HepG2 (cell line): ENCODE data around the gene HS3ST3A1. TPM values are rescaled to one million over a fixed set of nuclear protein-coding genes. Genes with fewer than 3 reads are reported as not detected.

Experiments
- ATAC-seq: fragments of 200-7000 bp; cut with Tn5 transposase; 3 replicates; pipeline ENCODE4 v1.9.1; 2020; ENCODE audit warnings: mild to moderate bottlenecking, moderate library complexity
- BruUV-seq: library from RNA; stranded (reverse); fragments of 400-500 nt; replicated peaks from 2 replicates; lab custom pipeline; 2021; lab: Mats Ljungman, UMichigan
- CTCF ChIA-PET: fragments of 300-600 bp; formaldehyde crosslinking; extraction: SDS; loops from one replicate; lab custom pipeline; 2021; ENCODE audit warnings: low total read pairs, inconsistent platforms, low intra/inter-chr PET ratio; lab: Yijun Ruan, JAX
- POLR2A ChIA-PET: fragments of 350-600 bp; sonication (Branson Sonifier 250); formaldehyde crosslinking; loops from one replicate; lab custom pipeline; 2020; ENCODE audit warnings: antibody characterized with exemption, inconsistent platforms; lab: Yijun Ruan, JAX
- DNase-seq: peaks from one replicate; pipeline ENCODE4 v3.0.0-alpha.2; 2015; ENCODE audit warnings: low spot score
- FAIRE-seq: peaks from 3 replicates; lab custom pipeline; 2011; peaks lifted over from hg19 to GRCh38; lab: Jason Lieb, UNC
- H2AFZ ChIP-seq: one replicate; pipeline ENCODE4 v1.6.1; 2011; ENCODE audit warnings: low read length, inconsistent platforms
- H3K27ac ChIP-seq: fragments of 300-600 bp; 3 replicates; pipeline ENCODE4 v1.8.0; 2011; ENCODE audit warnings: mixed run types, mild to moderate bottlenecking, mixed read lengths, low read length, inconsistent platforms; ENCODE audit not compliant: insufficient read depth; ENCODE audit errors: extremely low read length
- H3K27me3 ChIP-seq, 2 experiments: fragments of 200-600 bp in 1 of 2; 2 replicates in 1 of 2; 3 replicates in 1 of 2; pipeline versions ENCODE4 v1.6.0 to v1.8.0; 2011; ENCODE audit warnings: low read length in 2 of 2, mild to moderate bottlenecking in 2 of 2, moderate library complexity in 2 of 2, inconsistent platforms in 1 of 2; ENCODE audit not compliant: insufficient read depth in 2 of 2, control insufficient read depth in 1 of 2
- H3K36me3 ChIP-seq, 2 experiments: fragments of 200-600 bp in 1 of 2; replicated peaks in 1 of 2; 2 replicates in 1 of 2; 3 replicates in 1 of 2; pipeline versions ENCODE4 v1.5.1 to v1.8.0; 2011; ENCODE audit warnings: low read length in 2 of 2, inconsistent platforms in 1 of 2; ENCODE audit not compliant: insufficient read depth in 2 of 2, control insufficient read depth in 1 of 2
- H3K4me1 ChIP-seq: 2 replicates; pipeline ENCODE4 v1.5.1; 2012; ENCODE audit warnings: low read length, inconsistent platforms; ENCODE audit not compliant: insufficient read depth
- H3K4me2 ChIP-seq: 2 replicates; pipeline ENCODE4 v1.6.0; 2011; ENCODE audit warnings: low read depth, low read length, inconsistent platforms
- H3K4me3 ChIP-seq, 3 experiments: fragments of 200-600 bp in 1 of 3; sonication (generic), shearing (Covaris generic) in 1 of 3; replicated peaks in 1 of 3; 2 replicates each; pipeline ENCODE4 v1.5.1; 2011 to 2016; ENCODE audit warnings: low read length in 3 of 3, inconsistent platforms in 2 of 3, low read depth in 2 of 3, mild to moderate bottlenecking in 2 of 3, control low read depth in 1 of 3, mixed read lengths in 1 of 3; ENCODE audit not compliant: insufficient read depth in 1 of 3
- H3K79me2 ChIP-seq: one replicate; pipeline ENCODE4 v1.6.1; 2011; ENCODE audit warnings: low read length, inconsistent platforms; ENCODE audit not compliant: insufficient read depth
- H3K9ac ChIP-seq: 2 replicates; pipeline ENCODE4 v1.6.0; 2011; ENCODE audit warnings: mild to moderate bottlenecking, low read depth, low read length, inconsistent platforms; ENCODE audit not compliant: insufficient read depth
- H3K9me3 ChIP-seq: 2 replicates; pipeline ENCODE4 v1.5.1; 2012; ENCODE audit warnings: mild to moderate bottlenecking, low read length
- H4K20me1 ChIP-seq: 2 replicates; pipeline ENCODE4 v1.6.0; 2011; ENCODE audit warnings: inconsistent platforms, mild to moderate bottlenecking, low read length, moderate library complexity; ENCODE audit not compliant: insufficient read depth
- BHLHE40 ChIP-seq: IDR thresholded peaks from 2 replicates; pipeline ENCODE4 v1.6.1; 2011; ENCODE audit warnings: low read length, improper control_type of control experiment
- HMG20A ChIP-seq: IDR thresholded peaks from 2 replicates; pipeline ENCODE4 v1.6.1; 2016; ENCODE audit warnings: borderline replicate concordance
- MXD4 ChIP-seq: IDR thresholded peaks from 2 replicates; pipeline ENCODE4 v1.6.1; 2016; ENCODE audit warnings: mild to moderate bottlenecking, missing biosample characterization, missing genetic modification reagents
- SRSF9 ChIP-seq: fragments of 200-400 bp; formaldehyde crosslinking; IDR thresholded peaks from 2 replicates; pipeline ENCODE4 v1.6.1; 2018; ENCODE audit warnings: borderline replicate concordance, mild to moderate bottlenecking, low read depth, low read length; ENCODE audit not compliant: insufficient read depth, poor library complexity, severe bottlenecking
- ZBTB3 ChIP-seq: sonication (generic); formaldehyde crosslinking; IDR thresholded peaks from 2 replicates; pipeline ENCODE4 v1.4.0; 2020; ENCODE audit warnings: low read depth, mild to moderate bottlenecking, moderate library complexity, missing genetic modification reagents, borderline replicate concordance
- ZNF224 ChIP-seq: sonication (generic); formaldehyde crosslinking; IDR thresholded peaks from 2 replicates; pipeline ENCODE4 v1.5.0; 2020; ENCODE audit warnings: mild to moderate bottlenecking, missing genetic modification reagents
- ZNF598 ChIP-seq: sonication (generic); formaldehyde crosslinking; IDR thresholded peaks from 2 replicates; pipeline ENCODE4 v1.5.1; 2020; ENCODE audit warnings: mild to moderate bottlenecking, missing genetic modification reagents, borderline replicate concordance
- WGBS: methylation state at CpG from one replicate; pipeline ENCODE4 v1.1.6; 2017; ENCODE audit warnings: low lambda C conversion rate; 5-methylcytosine and 5-hydroxymethylcytosine counted together
- in situ Hi-C: cut with HindIII; loops from 2 replicates; pipeline ENCODE4 v1.10.0; 2017; ENCODE audit warnings: low pct_unique_long_range_greater_than_20kb; ENCODE audit not compliant: extremely low pct_ligation_motif_present
- intact Hi-C: fragments of 100-400 bp; cut with micrococcal nuclease; formaldehyde crosslinking; loops from one replicate; pipeline ENCODE4 v1.10.0; 2022; ENCODE audit not compliant: unreplicated experiment
- polyA plus RNA-seq, 8 experiments: library from polyadenylated mRNA; depleted of rRNA in 3 of 8; stranded (reverse) in 7 of 8; unstranded in 1 of 8; fragments of >200 nt; fragmentation: Illumina TruSeq in 4 of 8; extraction: Trizol in 4 of 8; gene quantifications; 2 replicates each; pipeline versions ENCODE4 v1.2.1 to v1.2.3, GENCODE V29; 2011 to 2016; ENCODE audit warnings: low read depth in 4 of 8, missing spikeins in 1 of 8, mixed read lengths in 1 of 8; ENCODE audit not compliant: insufficient read depth in 1 of 8
- total RNA-seq, 5 experiments: library from RNA; depleted of rRNA; stranded (reverse); fragments of >200 nt; fragmentation: Illumina TruSeq; extraction: Trizol; gene quantifications; 2 replicates each; pipeline ENCODE4 v1.2.3, GENCODE V29; 2016; ENCODE audit warnings: low read depth in 1 of 5

Gene HS3ST3A1
- total and polyA plus RNA-seq, 2 of the 13 experiments (the other 11 are each of a cell fraction or from before 2014, with no cell fraction given) = 1.3 to 3.5 TPM

GRCh38 chr17:13599864-13600263, 1.9 kb downstream of the HS3ST3A1 start:
- ChIA-PET POLR2A (no interaction called here), CTCF (no interaction called here)
- in situ Hi-C loops = loop anchor here (10.0 kb wide), 2 partner anchors 265 to 1325 kb away; no protein-coding TSS in a partner anchor
- TF ChIP-seq HMG20A (CRISPR knock-in tag) = no peak
- Histone ChIP-seq H3K4me3 (no peak overlapping the region), H3K4me1 (peaks cover 17% of the 10 kb centered on the region), H3K9ac (no peak overlapping the region), H3K4me2 (no peak overlapping the region), H3K9me3 (no peaks in the 10 kb centered on the region), H3K27me3 (peaks cover 2 to 40% of the 10 kb centered on the region in 2 experiments; a peak in 4 of 5 replicates), H3K79me2 (no peaks in the 10 kb centered on the region), H3K27ac (no peak overlapping the region), H3K36me3 (no peaks in the 10 kb centered on the region), H4K20me1 (no peaks in the 10 kb centered on the region; the same call in 1 of the 2 replicates), H2AFZ (no peak overlapping the region)
- ATAC-seq (no peak), DNase-seq (no peak), FAIRE-seq (no peak)
- 18% methylated on average over 3 of the region's 3 CpGs for WGBS
- no TSS peak for BruUV-seq
- intact Hi-C loops = loop anchor here (10.0 kb wide), 4 partner anchors 185 to 1215 kb away; no protein-coding TSS in a partner anchor

GRCh38 chr17:13599168-13599577, 2.6 kb downstream of the HS3ST3A1 start:
- no peaks in the 10 kb centered on the region; the same call in 1 of the 2 replicates for H4K20me1 ChIP-seq
- no peak for FAIRE-seq
- H3K4me3 ChIP-seq = no peak overlapping the region
- no peaks in the 10 kb centered on the region for H3K9me3 ChIP-seq
- BruUV-seq = no TSS peak
- intact Hi-C loops (loop anchor here (10.0 kb wide), 4 partner anchors 184 to 1216 kb away; no protein-coding TSS in a partner anchor), in situ Hi-C loops (loop anchor here (10.0 kb wide), 2 partner anchors 264 to 1326 kb away; no protein-coding TSS in a partner anchor)
- no peak overlapping the region for H3K9ac ChIP-seq
- 64% methylated on average over 1 of the region's 1 CpG for WGBS
- CTCF ChIA-PET = no interaction called here
- H3K79me2 ChIP-seq = no peaks in the 10 kb centered on the region
- no peaks in the 10 kb centered on the region for H3K36me3 ChIP-seq
- H3K27ac ChIP-seq = no peak overlapping the region
- ATAC-seq = no peak
- POLR2A ChIA-PET = no interaction called here
- H3K4me1 ChIP-seq = peaks cover 24% of the 10 kb centered on the region
- TF ChIP-seq MXD4 (CRISPR knock-in tag) (no peak), ZBTB3 (CRISPR knock-in tag) (no peak), ZNF598 (CRISPR knock-in tag) (no peak), SRSF9 (no peak), BHLHE40 (no peak), ZNF224 (CRISPR knock-in tag) (no peak)
- DNase-seq = no peak
- H3K4me2 ChIP-seq = no peak overlapping the region
- H3K27me3 ChIP-seq = peaks cover 2 to 40% of the 10 kb centered on the region in 2 experiments; a peak in 4 of 5 replicates
- no peak overlapping the region for H2AFZ ChIP-seq
